Bone marrow (tissue), 2 donors: ENCODE results near the gene RAPGEF4.

Source experiments
- DNase-seq, 2 donors: peaks; one replicate each; lab custom pipeline; 2025; lab: John Stamatoyannopoulos, UW

Gene RAPGEF4

GRCh38 chr2:172937884-172938712 lies 202.5 kb downstream of the RAPGEF4 start:
- DNase-seq, result no peak

- no peak for DNase-seq
Observed at GRCh38 chr2:172938713-172939375, 203.2 kb downstream of the RAPGEF4 start.

DNA sequence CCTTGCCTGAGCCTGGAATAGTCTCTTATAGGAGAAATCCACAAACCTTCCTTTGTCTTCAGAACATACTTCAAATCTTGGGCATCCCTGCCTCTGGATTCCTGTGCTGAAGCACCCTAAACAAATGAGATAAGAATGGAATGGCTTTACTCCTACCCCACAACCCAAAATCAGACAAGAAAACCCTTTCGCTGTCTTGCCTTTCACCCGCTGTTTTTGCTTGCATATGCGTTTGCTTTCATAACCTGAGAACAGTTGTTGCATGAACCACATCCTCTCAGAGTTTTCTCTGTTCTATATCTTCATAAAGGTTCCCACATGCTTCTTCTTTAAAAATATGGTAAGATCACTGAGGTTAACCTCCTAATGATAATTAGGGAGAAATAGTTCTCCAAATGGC lies 207.9 kb downstream of the RAPGEF4 start:
- no peak for DNase-seq

- peak in 1 of 2 donors; percentile 42 for DNase-seq
Observed at GRCh38 chr2:172944022-172944793, 208.6 kb downstream of the RAPGEF4 start.

DNA sequence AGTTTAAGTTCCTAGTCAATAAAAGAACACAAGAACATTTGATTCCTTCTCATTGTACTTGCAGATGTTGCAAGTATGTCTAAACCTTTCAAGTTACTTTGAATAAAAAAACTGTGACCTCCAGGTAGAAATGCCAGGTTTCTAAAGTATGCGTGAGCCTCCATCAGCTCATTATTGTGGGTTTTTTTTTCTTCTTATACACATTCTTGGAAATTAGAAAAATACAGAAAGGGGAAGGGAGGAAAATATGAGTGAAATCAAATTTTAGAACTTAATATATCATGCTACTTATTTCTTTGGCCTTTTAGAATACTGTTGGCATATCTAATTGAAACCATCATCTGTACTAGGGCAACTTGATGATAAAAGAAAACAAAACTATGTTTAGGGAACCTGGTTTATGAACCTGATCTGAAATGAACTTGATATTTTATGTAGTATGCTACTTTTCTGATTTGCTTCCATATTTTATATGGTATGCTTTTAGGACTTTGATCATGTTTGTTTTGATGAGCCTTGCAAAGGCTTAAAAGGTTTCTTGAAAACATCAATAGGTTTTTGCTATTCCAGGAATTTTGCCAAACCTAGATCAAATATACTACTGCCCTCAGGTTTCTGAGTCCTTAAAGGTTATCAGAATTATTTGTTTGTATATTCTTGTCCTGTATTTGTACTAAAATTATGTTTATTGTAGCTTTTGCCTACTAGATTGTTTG lies 209.3 kb downstream of the RAPGEF4 start:
- DNase-seq, result no peak

GRCh38 chr2:172945510-172945850 lies 209.8 kb downstream of the RAPGEF4 start:
- no peak for DNase-seq

GRCh38 chr2:172947461-172948153 lies 212.0 kb downstream of the RAPGEF4 start:
- DNase-seq, result no peak

DNA sequence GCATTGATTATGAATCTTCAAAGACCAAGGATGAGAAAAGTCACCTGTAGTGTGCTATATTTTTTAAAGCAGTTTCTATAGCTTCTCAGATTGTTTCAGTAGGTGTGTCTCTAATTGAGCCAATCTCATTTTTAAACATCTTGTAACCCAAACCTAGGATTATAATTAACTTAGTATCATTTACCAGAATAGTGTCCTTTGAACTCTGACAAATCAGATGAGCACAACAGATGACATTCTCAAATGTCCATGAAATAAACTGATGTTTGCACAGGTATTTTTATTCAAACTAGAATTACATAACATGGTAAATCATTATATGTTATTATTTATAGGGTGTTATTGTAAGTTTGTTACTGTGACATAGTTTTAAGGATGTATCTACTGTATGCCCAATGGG lies 213.9 kb downstream of the RAPGEF4 start:
- no peak for DNase-seq

GRCh38 chr2:172950565-172950964 lies 214.9 kb downstream of the RAPGEF4 start:
- DNase-seq, result no peak

DNA sequence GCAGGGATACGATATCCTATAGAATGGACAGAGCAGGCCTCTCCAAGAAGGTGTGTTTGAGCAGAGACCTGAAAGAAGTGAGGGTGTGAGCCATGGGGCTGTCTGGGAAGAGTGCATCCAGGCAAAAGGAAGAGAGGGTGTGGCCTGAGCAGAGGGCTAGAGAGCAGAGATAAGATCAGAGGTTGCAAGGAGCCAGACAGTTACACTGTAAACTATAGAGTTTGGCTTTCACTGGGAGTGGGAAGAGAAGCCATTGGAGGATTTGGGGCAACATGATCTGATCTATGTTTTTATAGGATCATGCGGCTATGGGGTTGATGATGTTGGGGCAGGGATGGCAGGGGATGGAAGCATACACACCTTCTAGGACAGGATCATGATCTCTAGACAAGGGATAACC lies 215.9 kb downstream of the RAPGEF4 start:
- DNase-seq, result no peak

GRCh38 chr2:172953411-172953810 lies 217.8 kb downstream of the RAPGEF4 start:
- no peak for DNase-seq

DNA sequence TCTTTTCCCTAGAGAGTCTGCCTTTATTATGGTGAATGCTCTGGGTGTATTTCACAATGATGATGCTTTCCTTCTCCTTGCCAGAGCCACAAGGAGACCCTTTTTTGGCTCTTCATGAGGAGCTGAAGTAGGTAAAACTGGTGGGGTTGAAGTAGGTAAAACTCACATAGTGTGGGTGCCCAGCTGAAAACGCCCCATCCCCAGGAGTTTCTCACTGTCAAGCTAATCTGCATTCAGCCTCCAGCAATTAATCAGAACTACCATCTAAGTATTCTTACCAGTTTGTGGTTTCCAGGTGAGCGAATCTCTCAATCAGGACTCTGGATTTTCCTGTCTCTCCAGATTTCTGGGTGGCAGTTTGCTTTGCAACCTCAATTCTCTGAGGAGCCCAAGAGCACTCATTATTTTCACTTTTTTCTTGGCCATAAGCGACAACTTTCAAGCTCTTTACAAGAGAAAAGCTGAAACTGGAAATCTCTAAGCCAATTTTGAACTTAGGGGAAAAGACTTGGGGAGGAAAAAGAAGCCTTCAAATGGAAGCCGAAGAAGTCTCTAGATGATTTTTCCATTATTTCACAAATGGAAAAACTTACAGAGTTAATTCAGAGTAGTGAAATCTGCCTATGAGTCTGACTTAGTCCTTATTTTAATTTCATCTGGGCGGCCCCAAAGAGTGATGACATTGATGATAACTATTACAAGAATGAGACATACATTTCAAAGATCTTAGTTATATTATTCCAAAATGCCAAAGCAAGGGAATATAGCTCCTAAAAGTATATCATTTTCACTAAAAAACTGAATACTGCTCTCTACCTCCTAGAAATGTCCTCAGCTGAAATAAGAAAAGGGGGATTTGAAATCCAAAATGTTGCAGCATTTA lies 218.6 kb downstream of the RAPGEF4 start:
- DNase-seq, result no peak

DNA sequence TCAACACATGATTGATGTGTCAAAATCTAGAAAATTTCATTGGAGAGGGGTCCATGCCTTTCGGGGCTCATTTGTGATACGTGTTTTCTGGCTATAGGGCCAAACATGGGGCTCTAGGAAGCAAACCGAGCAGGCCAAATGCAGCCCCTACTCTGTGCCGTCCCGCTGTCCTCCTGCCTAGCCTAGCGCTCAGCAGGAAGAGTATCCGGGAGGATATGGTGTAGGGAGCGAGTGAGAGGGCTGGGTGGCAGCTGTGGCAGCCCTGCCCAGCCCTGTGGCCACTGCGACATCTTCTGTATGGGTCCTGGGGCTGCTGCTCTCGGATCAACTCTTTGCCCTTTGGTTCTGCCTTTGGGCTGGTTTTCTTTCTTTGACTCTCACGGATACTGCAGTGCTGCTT lies 219.9 kb downstream of the RAPGEF4 start:
- no peak for DNase-seq

- DNase-seq, result no peak
Observed at GRCh38 chr2:172957734-172958133, 222.1 kb downstream of the RAPGEF4 start.

- no peak for DNase-seq
Observed at GRCh38 chr2:172962082-172962481, 226.4 kb downstream of the RAPGEF4 start.

- DNase-seq, result peak in 1 of 2 donors; percentile 96
Observed at GRCh38 chr2:172962824-172963223, 227.2 kb downstream of the RAPGEF4 start.

GRCh38 chr2:172964511-172965139 lies 229.0 kb downstream of the RAPGEF4 start:
- no peak for DNase-seq

GRCh38 chr2:172965433-172966212 lies 230.0 kb downstream of the RAPGEF4 start:
- no peak for DNase-seq
